DND-41 (cell line): ENCODE data around the gene SLC23A1.
"Not testable (repeated sequence)": the region's sequence is repeated elsewhere in the genome, so short reads cannot be mapped to it uniquely, and the experiment has no call there.

Experiments
- EZH2 ChIP-seq: IDR thresholded peaks from 3 replicates; pipeline ENCODE4 v1.6.1; 2012; ENCODE audit warnings: borderline replicate concordance, low read depth, mild to moderate bottlenecking, moderate library complexity, low read length, inconsistent platforms; ENCODE audit not compliant: severe bottlenecking
- TF ChIP-seq, protein P1 (sequence below): IDR thresholded peaks from 2 replicates; pipeline ENCODE4 v1.5.1; 2012; ENCODE audit warnings: borderline replicate concordance, low read length, moderate library complexity, mild to moderate bottlenecking; ENCODE audit not compliant: poor library complexity, severe bottlenecking; ENCODE audit errors: extremely low read depth

DNA sequence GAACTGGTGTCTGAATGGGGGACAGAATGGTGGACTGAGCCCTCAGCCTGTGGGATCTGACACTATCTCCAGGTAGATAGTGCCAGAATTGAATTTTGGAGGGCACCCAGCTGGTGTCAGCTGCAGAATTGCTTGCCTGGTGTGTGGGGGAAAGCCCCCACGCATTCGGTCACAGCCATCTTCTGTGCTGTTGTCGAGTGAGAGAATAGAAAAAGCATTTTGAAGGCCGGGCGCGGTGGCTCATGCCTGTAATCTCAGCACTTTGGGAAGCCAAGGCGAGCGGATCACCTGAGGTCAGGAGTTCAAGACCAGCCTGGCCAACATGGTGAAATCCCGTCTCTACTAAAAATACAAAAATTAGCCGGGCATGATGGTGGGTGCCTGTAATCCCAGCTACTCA lies 3.9 kb upstream of the SLC23A1 start:
- TF ChIP-seq, protein P1, sequence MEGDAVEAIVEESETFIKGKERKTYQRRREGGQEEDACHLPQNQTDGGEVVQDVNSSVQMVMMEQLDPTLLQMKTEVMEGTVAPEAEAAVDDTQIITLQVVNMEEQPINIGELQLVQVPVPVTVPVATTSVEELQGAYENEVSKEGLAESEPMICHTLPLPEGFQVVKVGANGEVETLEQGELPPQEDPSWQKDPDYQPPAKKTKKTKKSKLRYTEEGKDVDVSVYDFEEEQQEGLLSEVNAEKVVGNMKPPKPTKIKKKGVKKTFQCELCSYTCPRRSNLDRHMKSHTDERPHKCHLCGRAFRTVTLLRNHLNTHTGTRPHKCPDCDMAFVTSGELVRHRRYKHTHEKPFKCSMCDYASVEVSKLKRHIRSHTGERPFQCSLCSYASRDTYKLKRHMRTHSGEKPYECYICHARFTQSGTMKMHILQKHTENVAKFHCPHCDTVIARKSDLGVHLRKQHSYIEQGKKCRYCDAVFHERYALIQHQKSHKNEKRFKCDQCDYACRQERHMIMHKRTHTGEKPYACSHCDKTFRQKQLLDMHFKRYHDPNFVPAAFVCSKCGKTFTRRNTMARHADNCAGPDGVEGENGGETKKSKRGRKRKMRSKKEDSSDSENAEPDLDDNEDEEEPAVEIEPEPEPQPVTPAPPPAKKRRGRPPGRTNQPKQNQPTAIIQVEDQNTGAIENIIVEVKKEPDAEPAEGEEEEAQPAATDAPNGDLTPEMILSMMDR, result not testable (repeated sequence)
- not testable (repeated sequence) for TF ChIP-seq EZH2
